Retinal pigment epithelial cell (primary cell): ENCODE results near the gene REXO4.

Experiments
- DNase-seq: peaks from one replicate; pipeline ENCODE4 v3.0.0-alpha.2; 2010; ENCODE audit warnings: low read depth
- H3K4me3 ChIP-seq: 2 replicates; pipeline ENCODE4 v1.5.1; 2011; ENCODE audit warnings: mild to moderate bottlenecking, low read length, control low read depth, moderate library complexity
- CTCF ChIP-seq: conservative IDR thresholded peaks from 2 replicates; pipeline ENCODE4 v1.5.1; 2011; ENCODE audit warnings: low read depth, low read length, control low read depth, inconsistent platforms

REXO4 gene

GRCh38 chr9:133360400-133361393 is 57.1 kb downstream of the REXO4 start:
- H3K4me3 ChIP-seq: no peak overlapping the region
- no peak for DNase-seq
- no peak for TF ChIP-seq CTCF

GRCh38 chr9:133359399-133360175 is 58.2 kb downstream of the REXO4 start:
- peak; percentile 49 for TF ChIP-seq CTCF
- H3K4me3 ChIP-seq: no peak overlapping the region
- DNase-seq: no peak

GRCh38 chr9:133357656-133358055 is 60.2 kb downstream of the REXO4 start:
- no peak for TF ChIP-seq CTCF
- H3K4me3 ChIP-seq: no peak overlapping the region

GRCh38 chr9:133356391-133357091 is 61.3 kb downstream of the REXO4 start, which contains the start of the genes SURF1 and SURF2:
SURF1 (minus strand) TSS chr9:133356487; CDS start chr9:133356453, 34 bp downstream.
SURF2 (plus strand) TSS chr9:133356550; CDS start chr9:133356593, 43 bp downstream.
- DNase-seq: no peak
- no peak for TF ChIP-seq CTCF
- peak within 1 kb of the TSS; percentile 88 for H3K4me3 ChIP-seq

More at GRCh38 chr9:133357656-133358055, 60.2 kb downstream of the REXO4 start:
- DNase-seq: no peak
